ENCODE measurements around the gene FBLN2.
"Not testable (repeated sequence)": the region's sequence is repeated elsewhere in the genome, so short reads cannot be mapped to it uniquely, and the experiment has no call there.

Gene FBLN2

GRCh38 chr3:13548696-13549622, at the start of gene FBLN2:
Gene FBLN2, plus strand, starts transcription at chr3:13549125. Its CDS starts 21,231 bp downstream, at chr3:13570356.
- DNase-seq (ENCODE audit: low read depth, low spot score): no peak

- not testable (repeated sequence) for DNase-seq (ENCODE audit: low read depth, low spot score)
Observed at GRCh38 chr3:13499246-13499645, 49.7 kb upstream of the FBLN2 start.

GRCh38 chr3:13500133-13500885, 48.6 kb upstream of the FBLN2 start:
- DNase-seq (ENCODE audit: low read depth, low spot score): no peak

- DNase-seq (ENCODE audit: low read depth, low spot score): no peak
Observed at GRCh38 chr3:13501056-13501455, 47.9 kb upstream of the FBLN2 start.

GRCh38 chr3:13501521-13501920, 47.4 kb upstream of the FBLN2 start:
- DNase-seq (ENCODE audit: low read depth, low spot score): no peak

GRCh38 chr3:13501958-13502790, 46.8 kb upstream of the FBLN2 start:
- DNase-seq (ENCODE audit: low read depth, low spot score): no peak

- no peak for DNase-seq (ENCODE audit: low read depth, low spot score)
Observed at GRCh38 chr3:13502791-13503060, 46.2 kb upstream of the FBLN2 start.

GRCh38 chr3:13504161-13504831, 44.6 kb upstream of the FBLN2 start:
- no peak for DNase-seq (ENCODE audit: low read depth, low spot score)

- DNase-seq (ENCODE audit: low read depth, low spot score): no peak
Observed at GRCh38 chr3:13505147-13506130, 43.5 kb upstream of the FBLN2 start.

- DNase-seq (ENCODE audit: low read depth, low spot score): no peak
Observed at GRCh38 chr3:13506239-13506638, 42.7 kb upstream of the FBLN2 start.

- DNase-seq (ENCODE audit: low read depth, low spot score): no peak
Observed at GRCh38 chr3:13506680-13507079, 42.2 kb upstream of the FBLN2 start.

GRCh38 chr3:13507247-13507569, 41.7 kb upstream of the FBLN2 start:
- DNase-seq (ENCODE audit: low read depth, low spot score): no peak

GRCh38 chr3:13507570-13508339, 41.2 kb upstream of the FBLN2 start:
- DNase-seq (ENCODE audit: low read depth, low spot score): no peak

GRCh38 chr3:13508496-13508895, 40.4 kb upstream of the FBLN2 start:
- no peak for DNase-seq (ENCODE audit: low read depth, low spot score)

- DNase-seq (ENCODE audit: low read depth, low spot score): no peak
Observed at GRCh38 chr3:13509059-13509815, 39.7 kb upstream of the FBLN2 start.

- no peak for DNase-seq (ENCODE audit: low read depth, low spot score)
Observed at GRCh38 chr3:13509816-13510192, 39.1 kb upstream of the FBLN2 start.

- DNase-seq (ENCODE audit: low read depth, low spot score): no peak
Observed at GRCh38 chr3:13512451-13512850, 36.5 kb upstream of the FBLN2 start.

GRCh38 chr3:13513051-13513912, 35.6 kb upstream of the FBLN2 start:
- no peak for DNase-seq (ENCODE audit: low read depth, low spot score)

Measured in activated CD4-positive, CD25-positive, alpha-beta regulatory T cell treated with anti-CD3 and anti-CD28 coated beads, Interleukin-2, amount 50 U/mL, for 16 hours (primary cell).